NCI-H524 treated with DMSO at 0.1 percent for 48 hours (cell line): ENCODE measurements around the gene CAMK2B.

Source experiments
- DNase-seq: peaks from one replicate; lab custom pipeline; 2025; lab: John Stamatoyannopoulos, UW

CAMK2B gene

GRCh38 chr7:44228571-44229350 lies 96.6 kb downstream of the CAMK2B start:
- DNase-seq: no peak

GRCh38 chr7:44227911-44228310 lies 97.5 kb downstream of the CAMK2B start:
- no peak for DNase-seq

GRCh38 chr7:44226396-44226753 lies 99.0 kb downstream of the CAMK2B start:
- DNase-seq: no peak

- no peak for DNase-seq
Observed at GRCh38 chr7:44225566-44226395, 99.6 kb downstream of the CAMK2B start.

- DNase-seq: no peak
Observed at GRCh38 chr7:44224974-44225565, 100.3 kb downstream of the CAMK2B start.

- DNase-seq: peak; percentile 11
Observed at GRCh38 chr7:44224080-44224973, 101.1 kb downstream of the CAMK2B start.

- peak; percentile 38 for DNase-seq
Observed at GRCh38 chr7:44223362-44224079, 101.9 kb downstream of the CAMK2B start.

- no peak for DNase-seq
Observed at GRCh38 chr7:44222776-44223261, 102.6 kb downstream of the CAMK2B start.

GRCh38 chr7:44222074-44222473 lies 103.3 kb downstream of the CAMK2B start:
- DNase-seq: no peak

- no peak for DNase-seq
Observed at GRCh38 chr7:44221231-44221791, 104.1 kb downstream of the CAMK2B start.

- DNase-seq: no peak
Observed at GRCh38 chr7:44220358-44221112, 104.9 kb downstream of the CAMK2B start.

- no peak for DNase-seq
Observed at GRCh38 chr7:44220046-44220357, 105.4 kb downstream of the CAMK2B start.

GRCh38 chr7:44219371-44220045 lies 105.9 kb downstream of the CAMK2B start:
- no peak for DNase-seq

GRCh38 chr7:44218418-44219201 lies 106.8 kb downstream of the CAMK2B start:
- peak; percentile 1 for DNase-seq

- DNase-seq: no peak
Observed at GRCh38 chr7:44217852-44218402, 107.5 kb downstream of the CAMK2B start.

- DNase-seq: no peak
Observed at GRCh38 chr7:44217223-44217714, 108.1 kb downstream of the CAMK2B start.

GRCh38 chr7:44216521-44217222 lies 108.7 kb downstream of the CAMK2B start:
- DNase-seq: no peak

GRCh38 chr7:44216019-44216418 lies 109.4 kb downstream of the CAMK2B start:
- DNase-seq: no peak
